HG03045 (cell line): ENCODE data around the gene NDUFA7.
"Not testable (repeated sequence)": the region's sequence is repeated elsewhere in the genome, so short reads cannot be mapped to it uniquely, and the experiment has no call there.

Source experiments
- ATAC-seq: cut with Tn5 transposase; IDR thresholded peaks from one replicate; pipeline ENCODE4 v1.9.1; 2021; ENCODE audit warnings: mild to moderate bottlenecking, moderate library complexity; ENCODE audit not compliant: unreplicated experiment

Gene NDUFA7

GRCh38 chr19:8269724-8270123, 51.5 kb downstream of the NDUFA7 start:
- no peak for ATAC-seq

- no peak for ATAC-seq
These were observed 55.3 kb downstream of the NDUFA7 start for GRCh38 chr19:8265872-8266271.

GRCh38 chr19:8264248-8264647, 56.9 kb downstream of the NDUFA7 start:
- not testable (repeated sequence) for ATAC-seq

- ATAC-seq: no peak
These were observed 58.7 kb downstream of the NDUFA7 start for GRCh38 chr19:8262431-8262830.

- no peak for ATAC-seq
These were observed 59.3 kb downstream of the NDUFA7 start for GRCh38 chr19:8261881-8262280.

- no peak for ATAC-seq
These were observed 59.8 kb downstream of the NDUFA7 start for GRCh38 chr19:8261347-8261746.
